Ovary (tissue), 9 donors: ENCODE measurements around the gene HOXD1. TPM values are rescaled to one million over a fixed set of nuclear protein-coding genes. Genes with fewer than 3 reads are reported as not detected.

Experiments used
- DNase-seq, 5 donors: peaks; one replicate each; pipeline ENCODE4 v3.0.0-alpha.2; 2019 to 2020
- H3K27ac ChIP-seq, 2 donors: fragments of 200-600 bp; one replicate each; pipeline versions ENCODE4 v1.5.1 to v1.8.0; 2019 to 2022
- H3K27me3 ChIP-seq: fragments of 200-600 bp; one replicate; pipeline ENCODE4 v1.8.0; 2022
- H3K36me3 ChIP-seq: fragments of 200-600 bp; sonication (generic); one replicate; pipeline ENCODE4 v1.5.1; 2019
- H3K4me1 ChIP-seq: one replicate; pipeline ENCODE4 v1.8.1; 2013; ENCODE audit warnings: mild to moderate bottlenecking, moderate library complexity; ENCODE audit not compliant: insufficient read depth
- H3K4me3 ChIP-seq: fragments of 200-600 bp; sonication (generic); one replicate; pipeline ENCODE4 v1.5.1; 2017
- H3K9me3 ChIP-seq, 2 donors: fragments of 200-600 bp in 1 of 2; sonication (generic) in 1 of 2; one replicate each; pipeline versions ENCODE4 v1.5.1 to v1.8.1; 2013 to 2019; ENCODE audit warnings: mild to moderate bottlenecking in 1 of 2, moderate library complexity in 1 of 2
- EP300 ChIP-seq: sonication (generic); formaldehyde crosslinking; IDR thresholded peaks from one replicate; pipeline ENCODE4 v1.6.1; 2017; ENCODE audit warnings: antibody characterized with exemption
- POLR2A ChIP-seq: fragments of 450-650 bp; IDR thresholded peaks from one replicate; pipeline ENCODE4 v1.6.1; 2017; ENCODE audit warnings: antibody characterized with exemption, mild to moderate bottlenecking, moderate library complexity
- WGBS, 3 donors: extraction: QIAGEN DNeasy Blood & Tissue Kit in 1 of 3; methylation state at CpG; one replicate each; pipeline versions ENCODE4 v1.1.5 to v1.1.7; 2013 to 2017; 5-methylcytosine and 5-hydroxymethylcytosine counted together
- intact Hi-C, 4 donors: fragments of 100-400 bp; cut with DNase I; formaldehyde crosslinking; loops; one replicate each; pipeline versions ENCODE4 v1.11.0 to v1.15.1; 2022 to 2023
- polyA plus RNA-seq, 2 donors: library from polyadenylated mRNA; stranded (reverse); fragments of 200-250 nt in 1 of 2; fragments of 350-450 nt in 1 of 2; fragmentation: Illumina TruSeq in 1 of 2; extraction: RNeasy Lipid Tissue Mini Kit (QIAGEN cat#74804) in 1 of 2; gene quantifications; one replicate each; pipeline ENCODE4 v1.2.3, GENCODE V29; 2013 to 2014
- total RNA-seq, 7 donors: library from RNA; depleted of rRNA in 2 of 7; stranded (reverse); fragments of >200 nt in 2 of 7; fragmentation: NEBNext Ultra II Directional in 3 of 7; extraction: Animal tissue kit (Norgen Biotek cat#: 25700) in 3 of 7; gene quantifications; one replicate each; pipeline versions ENCODE4 v1.1.0 to v1.2.4, GENCODE V29; 2016 to 2023
- TF ChIP-seq, protein P1 (sequence below), 3 donors: fragments of 450-650 bp in 2 of 3; fragments of 200-600 bp in 1 of 3; IDR thresholded peaks; one replicate each; pipeline versions ENCODE4 v1.5.1 to v1.8.0; 2016 to 2022; ENCODE audit warnings: antibody characterized with exemption in 3 of 3, mild to moderate bottlenecking in 1 of 3
- donor health status: DM: no; HTN: no; CAD: no; lungs with moderate emphysema.
- donor health status: DM: no; HTN: no; CAD: no.
- donor health status: Bipolar disorder and iron deficiency.
- donor health status: DM: yes; HTN: yes; CAD: no.
- donor health status: DM: no; HTN: no; CAD: no.
- donor health status: DM: yes; HTN: yes; CAD: no.

Gene HOXD1
- total and polyA plus RNA-seq, 9 donors = 0.23 to 5.3 (median 0.55) TPM

DNA sequence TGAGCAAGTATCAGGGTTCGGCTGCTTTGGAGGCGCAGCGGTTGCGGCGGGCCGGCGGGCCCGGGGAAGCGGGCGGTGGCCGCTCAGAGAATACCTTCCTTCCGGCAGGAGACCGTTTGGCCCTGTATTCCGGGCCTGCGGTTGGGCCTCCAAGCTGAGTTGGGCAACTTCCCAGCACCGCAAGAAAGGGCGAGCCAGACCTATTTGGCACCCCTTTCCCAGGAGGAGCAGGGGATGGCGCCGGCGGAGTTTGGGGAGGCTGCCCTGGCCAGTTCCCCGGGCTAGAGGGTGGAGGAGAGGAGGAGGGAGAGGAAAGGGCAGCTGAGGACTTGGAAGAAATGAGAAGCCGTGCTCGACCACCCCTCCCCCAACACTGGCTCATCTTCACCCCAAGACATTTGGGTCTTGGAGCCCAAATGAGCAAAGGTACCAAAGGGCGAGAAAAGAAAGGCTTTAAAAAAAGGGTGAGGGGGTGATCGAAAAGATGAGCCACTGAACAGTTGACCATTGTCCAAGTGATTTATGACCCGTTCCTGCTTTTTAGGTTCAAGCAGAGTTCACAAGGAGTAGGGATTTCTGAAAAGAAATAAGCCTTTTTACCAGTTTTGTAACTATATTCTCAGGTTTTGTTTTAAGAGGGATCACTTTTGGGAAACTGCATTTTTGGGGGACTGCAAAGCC lies 23.0 kb upstream of the HOXD1 start:
- no peak for TF ChIP-seq EP300
- TF ChIP-seq, protein P1, sequence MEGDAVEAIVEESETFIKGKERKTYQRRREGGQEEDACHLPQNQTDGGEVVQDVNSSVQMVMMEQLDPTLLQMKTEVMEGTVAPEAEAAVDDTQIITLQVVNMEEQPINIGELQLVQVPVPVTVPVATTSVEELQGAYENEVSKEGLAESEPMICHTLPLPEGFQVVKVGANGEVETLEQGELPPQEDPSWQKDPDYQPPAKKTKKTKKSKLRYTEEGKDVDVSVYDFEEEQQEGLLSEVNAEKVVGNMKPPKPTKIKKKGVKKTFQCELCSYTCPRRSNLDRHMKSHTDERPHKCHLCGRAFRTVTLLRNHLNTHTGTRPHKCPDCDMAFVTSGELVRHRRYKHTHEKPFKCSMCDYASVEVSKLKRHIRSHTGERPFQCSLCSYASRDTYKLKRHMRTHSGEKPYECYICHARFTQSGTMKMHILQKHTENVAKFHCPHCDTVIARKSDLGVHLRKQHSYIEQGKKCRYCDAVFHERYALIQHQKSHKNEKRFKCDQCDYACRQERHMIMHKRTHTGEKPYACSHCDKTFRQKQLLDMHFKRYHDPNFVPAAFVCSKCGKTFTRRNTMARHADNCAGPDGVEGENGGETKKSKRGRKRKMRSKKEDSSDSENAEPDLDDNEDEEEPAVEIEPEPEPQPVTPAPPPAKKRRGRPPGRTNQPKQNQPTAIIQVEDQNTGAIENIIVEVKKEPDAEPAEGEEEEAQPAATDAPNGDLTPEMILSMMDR (IDR thresholded peaks at IDR 0.05) = no peak
- TF ChIP-seq POLR2A = no peak
- peaks cover 0 to 4% of the 10 kb centered on the region in 2 donors for H3K9me3 ChIP-seq
- intact Hi-C loops = no loop called here
- peak overlapping the region in 1 of 2 donors; percentile 25 for H3K27ac ChIP-seq
- H3K36me3 ChIP-seq = no peaks in the 10 kb centered on the region
- WGBS, 3 donors = 27 to 54% (median 35%) methylated on average over 26 of the region's 26 CpGs
- no peaks in the 10 kb centered on the region for H3K27me3 ChIP-seq
- DNase-seq = peak in 3 of 5 donors; percentile 47 to 63 (median 59)
- peak overlapping the region; percentile 22 for H3K4me3 ChIP-seq
- H3K4me1 ChIP-seq = peaks cover 3% of the 10 kb centered on the region

DNA sequence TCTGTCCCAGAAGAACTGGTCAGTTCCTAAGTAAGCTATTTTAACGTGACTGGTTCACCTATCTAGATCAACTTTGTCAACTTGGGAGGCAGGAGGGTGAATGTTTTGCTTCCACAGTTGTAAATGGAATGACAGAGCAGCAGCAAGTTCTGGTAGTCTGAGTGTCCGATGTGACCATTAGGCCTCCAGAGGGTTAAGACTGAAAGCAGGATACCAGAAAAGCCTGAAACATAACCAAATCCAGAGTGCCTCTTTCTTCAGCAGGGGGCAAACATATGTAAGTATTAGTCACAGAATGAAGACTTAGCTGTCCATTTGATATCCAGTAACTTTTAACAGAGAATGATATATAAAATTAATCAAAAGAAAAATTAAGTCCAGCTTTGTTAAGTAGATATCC lies 22.2 kb upstream of the HOXD1 start:
- WGBS, 3 donors = 61 to 75% (median 66%) methylated on average over 2 of the region's 2 CpGs
- Histone ChIP-seq H3K27ac (no peak overlapping the region), H3K27me3 (no peaks in the 10 kb centered on the region), H3K36me3 (no peaks in the 10 kb centered on the region), H3K9me3 (peaks cover 0 to 4% of the 10 kb centered on the region in 2 donors), H3K4me3 (no peak overlapping the region), H3K4me1 (peaks cover 3% of the 10 kb centered on the region)
- DNase-seq = no peak
- TF ChIP-seq EP300 (no peak), POLR2A (no peak)
- TF ChIP-seq, protein P1 (IDR thresholded peaks at IDR 0.05) = no peak
- intact Hi-C loops = no loop called here

DNA sequence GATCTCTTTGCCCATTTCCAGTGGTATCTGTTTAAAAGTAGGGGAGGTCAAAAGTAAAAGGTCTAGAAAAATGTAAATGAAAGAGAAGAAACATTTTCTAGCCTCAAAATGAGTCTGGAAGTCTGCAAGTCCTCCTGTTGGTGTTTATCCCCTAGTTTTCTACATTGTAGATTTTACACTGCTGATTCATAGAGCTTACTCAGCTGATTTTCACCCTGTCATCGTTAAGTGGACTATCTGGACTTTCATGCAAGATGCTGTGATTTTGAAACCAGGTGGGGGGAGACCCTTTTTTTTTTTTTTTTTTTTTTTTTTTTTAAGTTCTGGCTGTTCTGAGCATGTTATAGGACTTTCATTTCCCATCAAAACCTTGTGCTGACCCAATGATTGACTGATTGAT lies 21.1 kb upstream of the HOXD1 start:
- 39 to 69% (median 54%) methylated on average over 1 of the region's 1 CpG for WGBS, 3 donors

DNA sequence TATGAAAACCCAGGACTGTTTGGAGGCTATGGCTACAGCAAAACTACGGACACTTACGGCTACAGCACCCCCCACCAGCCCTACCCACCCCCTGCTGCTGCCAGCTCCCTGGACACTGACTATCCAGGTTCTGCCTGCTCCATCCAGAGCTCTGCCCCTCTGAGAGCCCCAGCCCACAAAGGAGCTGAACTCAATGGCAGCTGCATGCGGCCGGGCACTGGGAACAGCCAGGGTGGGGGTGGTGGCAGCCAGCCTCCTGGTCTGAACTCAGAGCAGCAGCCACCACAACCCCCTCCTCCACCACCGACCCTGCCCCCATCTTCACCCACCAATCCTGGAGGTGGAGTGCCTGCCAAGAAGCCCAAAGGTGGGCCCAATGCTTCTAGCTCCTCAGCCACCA lies 19.3 kb upstream of the HOXD1 start:
- Histone ChIP-seq H3K36me3 (no peaks in the 10 kb centered on the region), H3K4me3 (no peak overlapping the region), H3K27me3 (no peaks in the 10 kb centered on the region), H3K27ac (no peak overlapping the region), H3K9me3 (no peaks in the 10 kb centered on the region), H3K4me1 (peaks cover 3% of the 10 kb centered on the region)
- TF ChIP-seq, protein P1 (IDR thresholded peaks at IDR 0.05) = no peak
- TF ChIP-seq POLR2A (no peak), EP300 (no peak)
- no peak for DNase-seq
- intact Hi-C loops = no loop called here
- WGBS, 3 donors = 80 to 89% (median 87%) methylated on average over 5 of the region's 5 CpGs

More for the DNA sequence above, 21.1 kb upstream of the HOXD1 start:
- no peaks in the 10 kb centered on the region for H3K36me3 ChIP-seq
- TF ChIP-seq POLR2A (no peak), EP300 (no peak)
- TF ChIP-seq, protein P1 (IDR thresholded peaks at IDR 0.05) = no peak
- no peak overlapping the region for H3K27ac ChIP-seq
- H3K4me1 ChIP-seq = peaks cover 3% of the 10 kb centered on the region
- H3K27me3 ChIP-seq = no peaks in the 10 kb centered on the region
- intact Hi-C loops = no loop called here
- no peak overlapping the region for H3K4me3 ChIP-seq
- DNase-seq = no peak
- H3K9me3 ChIP-seq = peaks cover 0 to 4% of the 10 kb centered on the region in 2 donors
